Ishikawa (cell line): ENCODE data around the gene SS18L1.

Source experiments
- CEBPB ChIP-seq: IDR thresholded peaks from 2 replicates; pipeline ENCODE4 v1.6.1; 2012
- CREB1 ChIP-seq: IDR thresholded peaks from 2 replicates; pipeline ENCODE4 v1.6.1; 2012; ENCODE audit warnings: low read depth
- EGR1 ChIP-seq: IDR thresholded peaks from 2 replicates; pipeline ENCODE4 v1.6.1; 2012
- EP300 ChIP-seq: IDR thresholded peaks from 2 replicates; pipeline ENCODE4 v1.6.1; 2012; ENCODE audit warnings: borderline replicate concordance
- FOXM1 ChIP-seq: IDR thresholded peaks from 2 replicates; pipeline ENCODE4 v1.6.1; 2012; ENCODE audit warnings: low read depth, borderline replicate concordance
- NFIC ChIP-seq: IDR thresholded peaks from 2 replicates; pipeline ENCODE4 v1.6.1; 2012
- RAD21 ChIP-seq: IDR thresholded peaks from 2 replicates; pipeline ENCODE4 v1.6.1; 2012; ENCODE audit warnings: low read depth
- TAF1 ChIP-seq: IDR thresholded peaks from 2 replicates; pipeline ENCODE4 v1.6.1; 2012; ENCODE audit warnings: low read depth, mild to moderate bottlenecking
- TCF12 ChIP-seq: IDR thresholded peaks from 2 replicates; pipeline ENCODE4 v1.6.1; 2012; ENCODE audit warnings: low read depth
- TEAD4 ChIP-seq: IDR thresholded peaks from 2 replicates; pipeline ENCODE4 v1.6.1; 2012
- YY1 ChIP-seq: IDR thresholded peaks from 2 replicates; pipeline ENCODE4 v1.6.1; 2012; ENCODE audit warnings: low read depth
- ZBTB7A ChIP-seq: IDR thresholded peaks from 2 replicates; pipeline ENCODE4 v1.6.1; 2012; ENCODE audit warnings: low read depth
- TF ChIP-seq, protein P1 (sequence below): IDR thresholded peaks from 2 replicates; pipeline ENCODE4 v1.6.1; 2012; ENCODE audit warnings: low read depth, mild to moderate bottlenecking
- TF ChIP-seq, protein P2 (sequence below): IDR thresholded peaks from 2 replicates; pipeline ENCODE4 v1.6.1; 2012
- TF ChIP-seq, protein P3 (sequence below): IDR thresholded peaks from 2 replicates; pipeline ENCODE4 v1.6.1; 2012

The SS18L1 gene

DNA sequence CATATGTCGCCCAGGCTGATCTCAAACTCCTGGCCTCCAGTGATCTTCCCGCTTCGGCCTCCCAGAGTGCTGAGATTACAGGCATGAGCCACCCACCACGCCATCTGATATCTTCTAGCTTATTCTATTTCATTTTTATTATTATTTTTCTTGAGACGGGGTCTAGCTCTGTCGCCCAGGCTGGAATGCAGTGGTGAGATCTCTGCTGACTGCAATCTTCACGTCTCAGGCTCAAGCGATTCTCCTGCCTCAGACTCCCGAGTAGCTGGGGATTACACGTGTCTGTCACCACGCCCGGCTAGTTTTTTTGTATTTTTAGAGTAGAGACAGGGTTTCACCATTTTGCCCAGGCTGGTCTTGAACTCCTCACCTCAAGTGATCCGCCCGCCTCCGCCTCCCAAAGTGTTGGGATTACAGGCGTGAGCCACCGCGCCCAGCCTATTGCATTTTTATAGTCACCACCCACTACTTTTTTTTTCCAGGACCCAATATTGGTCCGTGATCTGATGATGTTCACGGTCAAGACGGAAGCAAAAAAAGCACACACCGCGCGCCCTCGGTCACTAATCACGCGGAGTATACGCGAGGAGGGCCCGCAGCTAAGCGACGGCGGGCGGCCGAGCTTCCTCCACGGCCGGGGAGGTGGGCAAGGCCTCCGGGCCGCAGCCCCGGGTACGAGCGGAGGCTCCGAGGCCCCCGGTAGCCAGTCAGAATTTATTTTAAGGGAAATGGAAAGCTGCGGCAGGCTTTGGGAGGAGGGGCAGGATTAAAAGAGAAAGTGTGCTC, 22.4 kb upstream of the SS18L1 start:
- TF ChIP-seq TAF1 (no peak; the same call in 1 of the 2 replicates), RAD21 (no peak), CREB1 (no peak), TCF12 (no peak), CEBPB (no peak), FOXM1 (no peak)
- TF ChIP-seq, protein P1, sequence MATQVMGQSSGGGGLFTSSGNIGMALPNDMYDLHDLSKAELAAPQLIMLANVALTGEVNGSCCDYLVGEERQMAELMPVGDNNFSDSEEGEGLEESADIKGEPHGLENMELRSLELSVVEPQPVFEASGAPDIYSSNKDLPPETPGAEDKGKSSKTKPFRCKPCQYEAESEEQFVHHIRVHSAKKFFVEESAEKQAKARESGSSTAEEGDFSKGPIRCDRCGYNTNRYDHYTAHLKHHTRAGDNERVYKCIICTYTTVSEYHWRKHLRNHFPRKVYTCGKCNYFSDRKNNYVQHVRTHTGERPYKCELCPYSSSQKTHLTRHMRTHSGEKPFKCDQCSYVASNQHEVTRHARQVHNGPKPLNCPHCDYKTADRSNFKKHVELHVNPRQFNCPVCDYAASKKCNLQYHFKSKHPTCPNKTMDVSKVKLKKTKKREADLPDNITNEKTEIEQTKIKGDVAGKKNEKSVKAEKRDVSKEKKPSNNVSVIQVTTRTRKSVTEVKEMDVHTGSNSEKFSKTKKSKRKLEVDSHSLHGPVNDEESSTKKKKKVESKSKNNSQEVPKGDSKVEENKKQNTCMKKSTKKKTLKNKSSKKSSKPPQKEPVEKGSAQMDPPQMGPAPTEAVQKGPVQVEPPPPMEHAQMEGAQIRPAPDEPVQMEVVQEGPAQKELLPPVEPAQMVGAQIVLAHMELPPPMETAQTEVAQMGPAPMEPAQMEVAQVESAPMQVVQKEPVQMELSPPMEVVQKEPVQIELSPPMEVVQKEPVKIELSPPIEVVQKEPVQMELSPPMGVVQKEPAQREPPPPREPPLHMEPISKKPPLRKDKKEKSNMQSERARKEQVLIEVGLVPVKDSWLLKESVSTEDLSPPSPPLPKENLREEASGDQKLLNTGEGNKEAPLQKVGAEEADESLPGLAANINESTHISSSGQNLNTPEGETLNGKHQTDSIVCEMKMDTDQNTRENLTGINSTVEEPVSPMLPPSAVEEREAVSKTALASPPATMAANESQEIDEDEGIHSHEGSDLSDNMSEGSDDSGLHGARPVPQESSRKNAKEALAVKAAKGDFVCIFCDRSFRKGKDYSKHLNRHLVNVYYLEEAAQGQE: no peak
- TF ChIP-seq, protein P2, sequence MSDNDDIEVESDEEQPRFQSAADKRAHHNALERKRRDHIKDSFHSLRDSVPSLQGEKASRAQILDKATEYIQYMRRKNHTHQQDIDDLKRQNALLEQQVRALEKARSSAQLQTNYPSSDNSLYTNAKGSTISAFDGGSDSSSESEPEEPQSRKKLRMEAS: peak; percentile 62
- TF ChIP-seq, protein P3, sequence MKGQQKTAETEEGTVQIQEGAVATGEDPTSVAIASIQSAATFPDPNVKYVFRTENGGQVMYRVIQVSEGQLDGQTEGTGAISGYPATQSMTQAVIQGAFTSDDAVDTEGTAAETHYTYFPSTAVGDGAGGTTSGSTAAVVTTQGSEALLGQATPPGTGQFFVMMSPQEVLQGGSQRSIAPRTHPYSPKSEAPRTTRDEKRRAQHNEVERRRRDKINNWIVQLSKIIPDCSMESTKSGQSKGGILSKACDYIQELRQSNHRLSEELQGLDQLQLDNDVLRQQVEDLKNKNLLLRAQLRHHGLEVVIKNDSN: no peak

DNA sequence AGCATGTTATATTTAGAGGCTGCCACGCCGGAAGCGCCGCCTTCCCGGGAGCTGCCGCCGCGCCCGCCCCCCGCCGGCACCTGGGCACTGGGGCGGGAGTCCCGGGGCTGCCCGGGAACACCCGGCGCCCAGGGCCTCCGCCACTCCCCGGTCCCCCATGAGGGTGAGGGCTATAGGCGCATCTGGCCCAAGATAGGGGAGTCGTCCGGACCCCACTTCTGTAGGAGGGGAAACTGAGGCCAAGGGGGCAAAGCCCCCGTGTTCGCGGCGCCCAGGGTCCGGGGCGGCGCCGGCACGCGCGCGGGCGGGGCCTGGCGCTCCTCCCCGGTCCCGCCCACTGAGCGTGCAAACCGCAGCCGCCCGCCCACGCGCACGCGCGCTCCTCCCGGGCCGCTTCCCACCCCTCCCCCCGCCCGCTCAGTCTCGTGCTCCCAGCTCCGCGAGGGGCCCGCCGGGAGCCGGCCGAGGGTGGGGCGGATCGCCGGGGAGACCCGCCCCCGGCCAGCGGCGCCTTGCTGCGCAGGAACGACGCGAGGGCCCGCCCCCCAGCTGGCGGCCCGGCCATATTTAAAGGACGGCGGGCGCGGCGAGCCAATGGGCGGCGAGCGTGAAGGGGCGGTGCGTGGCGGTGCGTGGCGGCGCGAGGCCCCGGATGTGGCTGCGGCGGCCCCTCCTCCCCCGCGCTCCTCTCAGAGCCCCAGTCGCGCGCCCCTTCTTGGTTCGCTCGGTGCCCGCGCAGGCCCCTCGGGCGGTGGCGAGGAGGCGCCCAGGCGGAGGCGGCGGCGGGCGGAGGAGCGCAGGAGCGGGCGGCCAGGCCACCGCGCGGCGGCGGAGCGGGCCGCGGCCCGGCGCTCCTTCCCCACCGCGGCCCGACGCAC, 21.6 kb upstream of the SS18L1 start, which contains the start of gene LSM14B:
LSM14B (plus strand) TSS at position 700 of the 878 bp plus-strand sequence. CDS start 192 bp downstream, outside the sequence.
- peak; percentile 55 for TF ChIP-seq TAF1
- peak; percentile 88 for TF ChIP-seq ZBTB7A
- TF ChIP-seq EP300: no peak; the same call in 1 of the 2 replicates
- TF ChIP-seq, protein P2: peak; percentile 69
- TF ChIP-seq, protein P3: no peak
- peak; percentile 93 for TF ChIP-seq EGR1
- peak; percentile 82 for TF ChIP-seq YY1
- TF ChIP-seq NFIC: no peak
- TF ChIP-seq FOXM1: no peak
- TF ChIP-seq CREB1: no peak
- peak; percentile 29; the same call in 1 of the 2 replicates for TF ChIP-seq TCF12
- no peak for TF ChIP-seq TEAD4

DNA sequence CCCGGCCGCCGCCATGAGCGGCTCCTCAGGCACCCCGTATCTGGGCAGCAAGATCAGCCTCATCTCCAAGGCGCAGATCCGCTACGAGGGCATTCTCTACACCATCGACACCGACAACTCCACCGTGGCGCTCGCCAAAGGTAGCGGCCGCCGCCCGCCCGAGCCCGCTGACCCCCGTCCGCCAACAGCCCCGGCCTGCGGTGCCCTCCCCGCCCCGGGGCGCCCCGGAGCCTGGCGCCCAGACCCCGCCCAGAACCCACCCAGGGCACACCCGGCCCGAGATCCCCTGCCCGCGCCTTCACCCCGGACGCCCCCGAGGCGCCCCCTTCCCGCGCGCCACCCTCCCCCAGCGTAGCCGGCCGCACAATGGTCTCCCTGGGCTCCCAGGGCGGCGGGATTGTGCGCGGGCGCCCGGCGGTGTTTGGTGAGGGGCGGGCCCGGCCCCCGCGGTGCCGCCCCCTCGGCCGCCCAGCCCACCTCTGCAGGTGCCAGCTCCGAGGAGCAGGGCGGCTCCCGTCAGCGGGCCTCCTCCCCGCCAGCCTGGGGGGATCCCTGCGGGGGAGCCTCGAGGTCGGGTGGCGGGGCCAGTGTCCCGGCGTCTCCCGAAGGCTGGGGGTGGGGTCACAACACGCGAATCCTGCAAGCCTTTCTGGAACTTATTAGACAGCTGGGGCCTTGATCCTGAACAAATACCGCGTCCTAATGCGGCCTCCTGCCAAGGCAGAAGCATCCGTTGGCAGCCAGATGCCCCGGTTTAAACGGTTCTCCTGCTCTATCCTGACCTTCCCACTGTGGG, 20.7 kb upstream of the SS18L1 start:
- no peak for TF ChIP-seq CREB1
- TF ChIP-seq CEBPB: no peak
- TF ChIP-seq TCF12: peak; percentile 30; the same call in 1 of the 2 replicates
- TF ChIP-seq EP300: peak; percentile 32; the same call in 1 of the 2 replicates
- TF ChIP-seq TEAD4: no peak; the same call in 1 of the 2 replicates
- peak; percentile 45; the same call in 1 of the 2 replicates for TF ChIP-seq ZBTB7A
- TF ChIP-seq NFIC: no peak
- no peak for TF ChIP-seq RAD21
- TF ChIP-seq EGR1: peak; percentile 74
- TF ChIP-seq, protein P2: no peak; the same call in none of the 2 replicates
- no peak for TF ChIP-seq FOXM1
- TF ChIP-seq, protein P3: no peak
- TF ChIP-seq TAF1: peak; percentile 3; the same call in 1 of the 2 replicates
- TF ChIP-seq YY1: no peak
- TF ChIP-seq, protein P1: no peak
